BJ (cell line): Measurements from ENCODE around the gene ATXN1L. TPM values are rescaled to one million over a fixed set of nuclear protein-coding genes. Genes with fewer than 3 reads are reported as not detected.
A peak's percentile ranks its signal among the peaks of the same experiment; 100 is the strongest.
"Not testable (repeated sequence)": the region's sequence is repeated elsewhere in the genome, so short reads cannot be mapped to it uniquely, and the experiment has no call there.

Experiments used
- CTCF ChIA-PET: fragments of 350-600 bp; formaldehyde crosslinking; extraction: SDS; loops from one replicate; lab custom pipeline; 2021; ENCODE audit warnings: antibody characterized with exemption, inconsistent platforms; lab: Yijun Ruan, JAX
- POLR2A ChIA-PET: fragments of 300-600 bp; sonication (Branson Sonifier 250); formaldehyde crosslinking; extraction: SDS; loops from one replicate; lab custom pipeline; 2021; ENCODE audit warnings: antibody characterized with exemption; lab: Charles Lee
- DNase-seq: peaks from one replicate; pipeline ENCODE4 v3.0.0-alpha.2; 2011; ENCODE audit warnings: low read depth
- H3K27me3 ChIP-seq: 2 replicates; pipeline ENCODE4 v1.6.0; 2011; ENCODE audit warnings: low read length; ENCODE audit not compliant: control insufficient read depth, insufficient read depth
- H3K36me3 ChIP-seq: 2 replicates; pipeline ENCODE4 v1.5.1; 2011; ENCODE audit warnings: low read length; ENCODE audit not compliant: control insufficient read depth, insufficient read depth
- H3K4me3 ChIP-seq: 2 replicates; pipeline ENCODE4 v1.5.1; 2011; ENCODE audit warnings: low read depth, mild to moderate bottlenecking, control low read depth, low read length
- polyA plus RNA-seq: library from polyadenylated mRNA; depleted of rRNA; stranded (reverse); fragments of >200 nt; gene quantifications from 2 replicates; pipeline ENCODE4 v1.2.3, GENCODE V29; 2011
- TF ChIP-seq, protein P1 (sequence below): IDR thresholded peaks from 2 replicates; pipeline ENCODE4 v1.5.1; 2011; ENCODE audit warnings: low read depth, mild to moderate bottlenecking, control low read depth, inconsistent platforms, low read length, moderate library complexity; ENCODE audit not compliant: insufficient read depth

Gene ATXN1L
- polyA plus RNA-seq, 1 experiment = 13.6 TPM

- TF ChIP-seq, protein P1, sequence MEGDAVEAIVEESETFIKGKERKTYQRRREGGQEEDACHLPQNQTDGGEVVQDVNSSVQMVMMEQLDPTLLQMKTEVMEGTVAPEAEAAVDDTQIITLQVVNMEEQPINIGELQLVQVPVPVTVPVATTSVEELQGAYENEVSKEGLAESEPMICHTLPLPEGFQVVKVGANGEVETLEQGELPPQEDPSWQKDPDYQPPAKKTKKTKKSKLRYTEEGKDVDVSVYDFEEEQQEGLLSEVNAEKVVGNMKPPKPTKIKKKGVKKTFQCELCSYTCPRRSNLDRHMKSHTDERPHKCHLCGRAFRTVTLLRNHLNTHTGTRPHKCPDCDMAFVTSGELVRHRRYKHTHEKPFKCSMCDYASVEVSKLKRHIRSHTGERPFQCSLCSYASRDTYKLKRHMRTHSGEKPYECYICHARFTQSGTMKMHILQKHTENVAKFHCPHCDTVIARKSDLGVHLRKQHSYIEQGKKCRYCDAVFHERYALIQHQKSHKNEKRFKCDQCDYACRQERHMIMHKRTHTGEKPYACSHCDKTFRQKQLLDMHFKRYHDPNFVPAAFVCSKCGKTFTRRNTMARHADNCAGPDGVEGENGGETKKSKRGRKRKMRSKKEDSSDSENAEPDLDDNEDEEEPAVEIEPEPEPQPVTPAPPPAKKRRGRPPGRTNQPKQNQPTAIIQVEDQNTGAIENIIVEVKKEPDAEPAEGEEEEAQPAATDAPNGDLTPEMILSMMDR = no peak
- H3K4me3 ChIP-seq = peak within 1 kb of the TSS; percentile 99
- no peaks in the 10 kb centered on the region for H3K27me3 ChIP-seq
- peak; percentile 79 for DNase-seq
- ChIA-PET CTCF (interaction anchor here (1.3 to 1.8 kb wide), 2 partner anchors 27 to 153 kb away, joined by 3 to 5 read pairs; no protein-coding TSS in a partner anchor), POLR2A (no interaction called here)
- H3K36me3 ChIP-seq = no peaks in the 10 kb centered on the region
Measured at GRCh38 chr16:71808593-71809459, 37.0 kb upstream of the ATXN1L start, which contains the start of gene AP1G1. TSS of gene AP1G1 (minus strand) at chr16:71808834. CDS start at chr16:71789479, 19,355 bp downstream.

- H3K4me3 ChIP-seq, H3K27me3 ChIP-seq, POLR2A ChIA-PET, DNase-seq, H3K36me3 ChIP-seq, CTCF ChIA-PET: not testable (repeated sequence)
Measured at GRCh38 chr16:71810155-71810530, 35.6 kb upstream of the ATXN1L start.

GRCh38 chr16:71811261-71811803 is 34.4 kb upstream of the ATXN1L start:
- Histone ChIP-seq H3K4me3 (no peak overlapping the region), H3K27me3 (no peaks in the 10 kb centered on the region), H3K36me3 (no peaks in the 10 kb centered on the region)
- TF ChIP-seq, protein P1 = no peak
- ChIA-PET CTCF (no interaction called here), POLR2A (no interaction called here)
- no peak for DNase-seq

GRCh38 chr16:71817155-71817500 is 28.6 kb upstream of the ATXN1L start:
- CTCF ChIA-PET, POLR2A ChIA-PET, DNase-seq, H3K36me3 ChIP-seq, H3K4me3 ChIP-seq, H3K27me3 ChIP-seq: not testable (repeated sequence)

GRCh38 chr16:71826533-71827017 is 19.2 kb upstream of the ATXN1L start:
- no peak for DNase-seq
- Histone ChIP-seq H3K4me3 (no peak overlapping the region), H3K36me3 (no peaks in the 10 kb centered on the region), H3K27me3 (no peaks in the 10 kb centered on the region)
- TF ChIP-seq, protein P1 = no peak
- POLR2A ChIA-PET = no interaction called here
- CTCF ChIA-PET = interaction anchor here (0.9 kb wide), 1 partner anchor 10 kb away, joined by 5 read pairs; no protein-coding TSS in a partner anchor

DNA sequence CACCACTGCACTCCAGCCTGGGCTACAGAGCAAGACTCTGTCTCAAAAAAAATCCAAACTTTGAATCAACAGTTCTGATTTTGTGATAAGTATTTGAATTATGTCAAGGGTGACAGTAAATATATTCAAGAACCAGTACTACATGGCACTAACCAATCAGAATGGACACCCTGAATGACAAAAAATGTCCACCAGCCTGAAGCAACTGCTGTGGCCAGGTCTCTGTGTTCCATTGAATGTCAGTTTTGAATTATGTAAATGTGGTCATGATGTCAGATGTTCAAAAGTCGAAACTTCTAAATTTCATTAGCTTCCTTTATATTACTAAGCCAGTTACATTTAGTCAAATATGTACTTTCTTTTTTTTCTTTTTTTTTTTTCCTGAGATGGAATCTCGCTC is 15.4 kb upstream of the ATXN1L start:
- DNase-seq = no peak
- TF ChIP-seq, protein P1 = no peak
- ChIA-PET POLR2A (no interaction called here), CTCF (interaction anchor here (1.5 kb wide), 1 partner anchor 9 kb away, joined by 5 read pairs; no protein-coding TSS in a partner anchor)
- Histone ChIP-seq H3K4me3 (no peak overlapping the region), H3K27me3 (no peaks in the 10 kb centered on the region), H3K36me3 (no peaks in the 10 kb centered on the region)

GRCh38 chr16:71831698-71832097 is 14.1 kb upstream of the ATXN1L start:
- POLR2A ChIA-PET, CTCF ChIA-PET, DNase-seq: not testable (repeated sequence)

GRCh38 chr16:71832112-71832511 is 13.7 kb upstream of the ATXN1L start:
- H3K36me3 ChIP-seq, CTCF ChIA-PET, H3K4me3 ChIP-seq, DNase-seq, POLR2A ChIA-PET, H3K27me3 ChIP-seq: not testable (repeated sequence)

More at GRCh38 chr16:71831698-71832097, 14.1 kb upstream of the ATXN1L start:
- not testable (repeated sequence) for H3K27me3 ChIP-seq, H3K36me3 ChIP-seq, H3K4me3 ChIP-seq
